HG03066 (cell line): ENCODE results near the gene SPAG16.
"Not testable (repeated sequence)": the region's sequence is repeated elsewhere in the genome, so short reads cannot be mapped to it uniquely, and the experiment has no call there.

ENCODE experiments used
- ATAC-seq: cut with Tn5 transposase; IDR thresholded peaks from one replicate; pipeline ENCODE4 v1.9.1; 2021; ENCODE audit warnings: low read depth; ENCODE audit not compliant: unreplicated experiment

SPAG16 gene

GRCh38 chr2:213407027-213407426 lies 122.8 kb downstream of the SPAG16 start:
- not testable (repeated sequence) for ATAC-seq

- not testable (repeated sequence) for ATAC-seq
These were observed 124.3 kb downstream of the SPAG16 start for GRCh38 chr2:213408426-213409070.

GRCh38 chr2:213410687-213411086 lies 126.4 kb downstream of the SPAG16 start:
- ATAC-seq, result not testable (repeated sequence)

- no peak for ATAC-seq
These were observed 127.5 kb downstream of the SPAG16 start for GRCh38 chr2:213411582-213412289.

GRCh38 chr2:213415093-213415492 lies 130.8 kb downstream of the SPAG16 start:
- ATAC-seq, result no peak

- no peak for ATAC-seq
These were observed 132.6 kb downstream of the SPAG16 start for GRCh38 chr2:213416832-213417231.

- ATAC-seq, result no peak
These were observed 135.7 kb downstream of the SPAG16 start for GRCh38 chr2:213419980-213420379.

GRCh38 chr2:213420828-213421385 lies 136.6 kb downstream of the SPAG16 start:
- no peak for ATAC-seq

- ATAC-seq, result no peak
These were observed 137.9 kb downstream of the SPAG16 start for GRCh38 chr2:213422211-213422610.

GRCh38 chr2:213425618-213426017 lies 141.4 kb downstream of the SPAG16 start:
- no peak for ATAC-seq

GRCh38 chr2:213429516-213429915 lies 145.3 kb downstream of the SPAG16 start:
- ATAC-seq, result no peak

GRCh38 chr2:213443921-213444320 lies 159.7 kb downstream of the SPAG16 start:
- no peak for ATAC-seq

- ATAC-seq, result no peak
These were observed 167.4 kb downstream of the SPAG16 start for GRCh38 chr2:213451542-213452239.

- ATAC-seq, result no peak
These were observed 171.2 kb downstream of the SPAG16 start for GRCh38 chr2:213455316-213456008.

GRCh38 chr2:213475433-213475832 lies 191.2 kb downstream of the SPAG16 start:
- ATAC-seq, result no peak

GRCh38 chr2:213476641-213477040 lies 192.4 kb downstream of the SPAG16 start:
- no peak for ATAC-seq

GRCh38 chr2:213490087-213490486 lies 205.8 kb downstream of the SPAG16 start:
- no peak for ATAC-seq

GRCh38 chr2:213491376-213491775 lies 207.1 kb downstream of the SPAG16 start:
- ATAC-seq, result no peak

GRCh38 chr2:213496226-213496625 lies 212.0 kb downstream of the SPAG16 start:
- ATAC-seq, result no peak

GRCh38 chr2:213500881-213501280 lies 216.6 kb downstream of the SPAG16 start:
- no peak for ATAC-seq

GRCh38 chr2:213524164-213524563 lies 239.9 kb downstream of the SPAG16 start:
- no peak for ATAC-seq
